Large intestine (tissue), 3 donors: ENCODE measurements around the gene RBKS. TPM values are rescaled to one million over a fixed set of nuclear protein-coding genes. Genes with fewer than 3 reads are reported as not detected.

Experiments used
- DNase-seq, 2 donors: peaks; one replicate each; pipeline versions ENCODE4 v3.0.0 to v3.0.0-alpha.2; 2013
- H3K27ac ChIP-seq: one replicate; pipeline ENCODE4 v1.5.1; 2013; ENCODE audit warnings: low read length
- H3K27me3 ChIP-seq: 2 replicates; pipeline ENCODE4 v1.6.1; 2013; ENCODE audit warnings: low read length; ENCODE audit not compliant: control insufficient read depth, insufficient read depth
- H3K36me3 ChIP-seq: 2 replicates; pipeline ENCODE4 v1.6.1; 2013; ENCODE audit warnings: low read length; ENCODE audit not compliant: control insufficient read depth, insufficient read depth
- H3K4me1 ChIP-seq: one replicate; pipeline ENCODE4 v1.6.1; 2013; ENCODE audit warnings: low read length; ENCODE audit not compliant: control insufficient read depth, insufficient read depth
- H3K4me3 ChIP-seq: one replicate; pipeline ENCODE4 v1.5.1; 2013; ENCODE audit warnings: low read length
- H3K9me3 ChIP-seq: one replicate; pipeline ENCODE4 v1.6.1; 2013; ENCODE audit warnings: mild to moderate bottlenecking, low read depth, low read length, moderate library complexity; ENCODE audit not compliant: control insufficient read depth
- WGBS: methylation state at CpG from one replicate; pipeline ENCODE4 v1.1.5; 2013; ENCODE audit warnings: low lambda C conversion rate; ENCODE audit not compliant: insufficient coverage; 5-methylcytosine and 5-hydroxymethylcytosine counted together
- polyA plus RNA-seq: library from polyadenylated mRNA; unstranded; fragments of 120-200 nt; gene quantifications from one replicate; pipeline ENCODE4 v1.2.1, GENCODE V29; 2013

The RBKS gene
- polyA plus RNA-seq, 1 donor: 30.4 TPM

DNA sequence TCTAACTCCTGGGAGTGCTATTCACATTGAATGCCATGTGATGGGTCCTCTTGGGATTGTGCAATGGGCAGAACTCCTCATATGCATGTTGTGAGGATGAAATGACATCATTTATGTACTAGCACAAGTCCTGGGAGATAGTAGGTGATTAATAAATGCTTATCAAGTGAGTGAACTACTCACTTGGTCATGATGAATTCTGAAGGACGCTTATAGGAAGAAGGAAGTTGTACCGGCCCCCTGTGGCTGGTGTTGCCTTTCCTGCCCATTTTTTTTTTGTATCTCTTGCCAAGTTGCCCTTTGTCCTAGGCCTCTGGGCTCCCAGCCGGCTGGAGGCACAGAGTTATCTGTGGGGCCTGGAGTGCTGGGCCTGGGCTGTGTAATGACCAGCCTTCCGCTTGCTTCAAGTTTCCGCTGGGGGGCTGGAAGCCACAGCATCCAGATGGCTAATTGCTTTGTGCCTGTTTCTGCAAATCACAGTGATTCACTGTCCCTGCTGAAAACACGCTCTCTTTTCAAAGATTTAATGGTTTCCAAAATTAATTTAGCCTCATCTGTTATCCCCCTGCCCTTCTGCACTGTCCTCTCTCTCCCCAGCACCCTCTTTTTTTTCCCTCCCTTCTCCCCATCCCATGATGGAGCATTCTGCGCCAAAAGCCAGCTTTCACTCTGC is 152.4 kb downstream of the RBKS start:
- peak; percentile 75 to 92 for DNase-seq
- Histone ChIP-seq H3K27me3 (no peaks in the 10 kb centered on the region), H3K36me3 (no peaks in the 10 kb centered on the region), H3K27ac (peak overlapping the region; percentile 75), H3K4me3 (no peak overlapping the region), H3K9me3 (peaks cover 8% of the 10 kb centered on the region), H3K4me1 (peaks cover 39% of the 10 kb centered on the region)
- 50% methylated on average over 2 of the region's 7 CpGs for WGBS

GRCh38 chr2:27736890-27737204 is 153.3 kb downstream of the RBKS start:
- H3K4me1 ChIP-seq: peaks cover 39% of the 10 kb centered on the region
- no peak for DNase-seq
- H3K27ac ChIP-seq: peak overlapping the region; percentile 75
- no CpG with 5 or more reads among the region's 6 CpGs for WGBS
- H3K4me3 ChIP-seq: no peak overlapping the region
- H3K27me3 ChIP-seq: no peaks in the 10 kb centered on the region
- H3K36me3 ChIP-seq: no peaks in the 10 kb centered on the region
- H3K9me3 ChIP-seq: peaks cover 8% of the 10 kb centered on the region

DNA sequence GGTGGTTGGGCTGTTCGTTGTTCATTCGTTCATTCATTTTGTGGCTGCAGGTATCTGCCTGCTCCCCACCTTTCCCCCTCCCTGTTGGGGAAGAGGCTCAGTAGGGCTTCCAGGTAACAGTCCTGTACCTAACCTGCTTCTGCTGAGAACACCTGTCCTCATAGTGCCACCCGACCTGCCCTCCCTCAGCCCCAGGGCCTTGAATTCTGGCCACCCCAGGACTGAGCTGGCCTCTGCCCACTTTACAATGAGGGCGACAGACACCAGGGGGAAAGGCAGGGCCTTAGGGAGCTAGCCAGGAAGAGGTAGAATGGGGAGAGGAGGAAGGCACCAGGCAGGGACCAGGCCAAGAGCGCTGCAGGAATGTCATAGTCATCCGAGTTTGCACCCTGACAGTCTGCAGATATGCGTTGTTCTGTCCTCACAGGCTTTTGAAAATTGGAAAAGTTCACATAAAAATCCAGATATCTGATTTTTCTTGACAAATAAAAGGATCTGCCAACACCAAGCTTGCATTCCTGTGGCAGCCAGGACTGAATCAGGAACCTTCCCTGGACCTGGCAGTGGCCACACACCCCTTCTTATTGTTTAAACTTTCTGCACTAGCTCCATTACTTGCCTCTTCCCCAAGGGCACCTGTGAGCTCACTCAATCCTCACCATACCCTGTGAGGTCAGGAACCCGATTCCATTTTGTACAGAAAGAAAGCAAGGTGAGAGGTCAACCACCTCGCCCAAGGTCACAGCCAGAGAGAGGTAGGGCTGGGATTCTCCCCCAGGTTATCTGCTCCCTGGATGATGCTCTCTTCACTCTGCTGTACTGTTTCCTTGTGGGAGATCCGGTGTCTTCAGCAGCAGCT is 153.9 kb downstream of the RBKS start:
- WGBS: no CpG with 5 or more reads among the region's 10 CpGs
- H3K27me3 ChIP-seq: no peaks in the 10 kb centered on the region
- peaks cover 39% of the 10 kb centered on the region for H3K4me1 ChIP-seq
- H3K4me3 ChIP-seq: peak overlapping the region; percentile 62
- no peaks in the 10 kb centered on the region for H3K36me3 ChIP-seq
- H3K27ac ChIP-seq: peak overlapping the region; percentile 75
- no peak for DNase-seq
- H3K9me3 ChIP-seq: peaks cover 7% of the 10 kb centered on the region

DNA sequence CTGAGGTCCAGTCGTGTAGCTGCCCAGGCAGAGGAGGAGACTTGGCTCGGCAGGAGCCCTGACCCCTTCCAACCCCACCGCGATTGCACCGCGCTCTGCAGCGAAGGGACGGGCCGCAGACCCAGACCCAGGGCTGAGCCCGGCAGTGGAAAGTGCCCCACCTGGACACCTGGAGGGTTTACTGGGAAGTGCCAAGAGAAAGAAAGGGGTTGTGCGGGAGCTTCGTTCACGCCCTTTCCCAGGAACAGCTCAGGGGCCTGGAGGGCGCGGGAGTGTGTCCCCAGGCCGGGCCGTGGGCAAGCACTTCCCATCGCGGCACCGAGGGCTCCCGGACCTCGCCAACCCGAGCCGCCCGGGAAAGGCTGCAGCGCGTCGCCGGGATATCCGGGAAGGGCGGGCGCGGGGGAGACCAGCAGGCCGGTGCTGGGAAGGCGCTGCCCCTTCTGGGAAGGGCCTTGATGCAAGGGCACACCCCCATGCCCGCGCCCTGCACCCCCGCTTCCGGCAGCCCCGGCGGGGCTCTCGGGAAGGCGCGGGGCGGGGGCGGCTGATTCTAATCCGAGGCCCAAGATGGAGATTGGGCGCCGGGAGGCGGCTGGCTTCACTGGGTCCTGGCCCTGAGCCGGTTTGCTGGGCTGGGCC is 154.8 kb downstream of the RBKS start:
- peak overlapping the region; percentile 75 for H3K27ac ChIP-seq
- no peaks in the 10 kb centered on the region for H3K27me3 ChIP-seq
- peak overlapping the region; percentile 62 for H3K4me3 ChIP-seq
- peak; percentile 82 to 92 for DNase-seq
- WGBS: no CpG with 5 or more reads among the region's 51 CpGs
- peaks cover 3% of the 10 kb centered on the region for H3K9me3 ChIP-seq
- no peaks in the 10 kb centered on the region for H3K36me3 ChIP-seq
- H3K4me1 ChIP-seq: peaks cover 39% of the 10 kb centered on the region

GRCh38 chr2:27734305-27734704 is 155.9 kb downstream of the RBKS start:
- WGBS: no CpG with 5 or more reads among the region's 1 CpG
- Histone ChIP-seq H3K27ac (no peak overlapping the region), H3K4me1 (peaks cover 39% of the 10 kb centered on the region)

More at GRCh38 chr2:27734305-27734704, 155.9 kb downstream of the RBKS start:
- H3K9me3 ChIP-seq: no peaks in the 10 kb centered on the region
- no peaks in the 10 kb centered on the region for H3K27me3 ChIP-seq
- no peak for DNase-seq
- no peaks in the 10 kb centered on the region for H3K36me3 ChIP-seq
- no peak overlapping the region for H3K4me3 ChIP-seq

Other genes with a start within 250 kb of the RBKS start
- gene SUPT7L, start 226.8 kb downstream of the RBKS start, polyA plus RNA-seq: 49.6 TPM
- 23.5 TPM for gene SLC4A1AP, start 226.5 kb downstream of the RBKS start, polyA plus RNA-seq
- gene MRPL33, start 118.7 kb downstream of the RBKS start, polyA plus RNA-seq: 126 TPM
- 32.0 TPM for gene BABAM2, start 342 bp upstream of the RBKS start, polyA plus RNA-seq